ENCODE data around the gene PIK3AP1.

GRCh38 chr10:96598846-96599245 lies 121.5 kb downstream of the PIK3AP1 start:
- TF ChIP-seq CTCF (IDR thresholded peaks at IDR 0.05) (no peak), POLR2A (IDR thresholded peaks at IDR 0.05) (no peak)

Data from right lobe of liver (tissue), 4 donors.